Measurements from ENCODE around the gene PRR14L.

The PRR14L gene

DNA sequence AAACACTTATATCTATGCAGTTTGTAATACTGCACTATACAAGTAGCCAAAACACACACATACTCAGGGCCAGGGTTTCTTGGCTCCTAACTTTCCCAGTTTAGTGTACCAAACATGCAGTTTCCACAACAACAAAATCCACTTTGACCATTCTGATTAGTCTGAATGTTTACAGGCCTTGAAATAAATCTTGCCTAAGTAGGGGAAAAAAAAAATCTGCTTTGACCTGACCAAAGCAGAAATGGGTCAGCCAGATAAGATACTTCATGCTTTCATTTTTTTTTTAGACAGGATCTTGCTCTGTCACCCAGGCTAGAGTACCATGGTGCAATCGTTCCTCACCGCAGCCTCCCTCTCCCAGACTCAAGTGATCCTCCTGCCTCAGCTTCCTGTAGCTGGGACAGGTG is 10.1 kb downstream of the PRR14L start:
- Histone ChIP-seq H3K27ac (ENCODE audit: low read depth, low read length) (no peak overlapping the region), H3K9me3 (ENCODE audit: low read length) (no peaks in the 10 kb centered on the region), H3K9ac (ENCODE audit: low read length) (no peak overlapping the region), H3K4me3 (ENCODE audit: low read depth in 1 of 2, low read length in 2 of 2) (no peak overlapping the region), H3K27me3 (ENCODE audit: control insufficient read depth in 1 of 2, insufficient read depth in 2 of 2, low read length in 2 of 2) (no peaks in the 10 kb centered on the region), H3K36me3 (ENCODE audit: insufficient read depth, low read length) (peaks cover 10% of the 10 kb centered on the region), H3K4me1 (ENCODE audit: insufficient read depth, low read length) (no peaks in the 10 kb centered on the region)

- H3K4me1 ChIP-seq (ENCODE audit: insufficient read depth, low read length): no peaks in the 10 kb centered on the region
- H3K9ac ChIP-seq (ENCODE audit: low read length): no peak overlapping the region
- H3K27me3 ChIP-seq (ENCODE audit: control insufficient read depth in 1 of 2, insufficient read depth in 2 of 2, low read length in 2 of 2): no peaks in the 10 kb centered on the region
- H3K36me3 ChIP-seq (ENCODE audit: insufficient read depth, low read length): peaks cover 10% of the 10 kb centered on the region
- no peak overlapping the region for H3K27ac ChIP-seq (ENCODE audit: low read depth, low read length)
- no peaks in the 10 kb centered on the region for H3K9me3 ChIP-seq (ENCODE audit: low read length)
- no peak overlapping the region for H3K4me3 ChIP-seq (ENCODE audit: low read depth in 1 of 2, low read length in 2 of 2)
Observed at GRCh38 chr22:31738566-31738965, 11.4 kb downstream of the PRR14L start.

DNA sequence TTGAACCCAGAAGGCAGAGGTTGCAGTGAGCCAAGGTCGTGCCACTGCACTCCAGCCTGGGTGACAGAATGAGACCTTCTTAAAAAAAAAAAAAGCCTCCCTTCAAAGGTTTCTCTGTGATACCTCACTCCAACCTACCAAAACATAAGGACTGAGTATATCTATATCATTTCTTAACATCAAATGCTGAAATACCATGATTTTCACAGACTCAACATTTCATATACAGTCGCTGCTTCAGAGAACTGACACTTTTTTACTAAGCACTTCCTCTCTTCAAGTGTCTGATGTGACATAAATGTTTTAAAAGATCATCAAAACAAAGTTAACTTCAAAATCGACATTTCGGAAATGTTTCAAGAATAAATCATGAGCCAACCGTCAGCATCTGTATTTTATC is 12.0 kb downstream of the PRR14L start:
- no peak overlapping the region for H3K27ac ChIP-seq (ENCODE audit: low read depth, low read length)
- no peak overlapping the region for H3K4me3 ChIP-seq (ENCODE audit: low read depth in 1 of 2, low read length in 2 of 2)
- H3K9me3 ChIP-seq (ENCODE audit: low read length): no peaks in the 10 kb centered on the region
- H3K27me3 ChIP-seq (ENCODE audit: control insufficient read depth in 1 of 2, insufficient read depth in 2 of 2, low read length in 2 of 2): no peaks in the 10 kb centered on the region
- no peaks in the 10 kb centered on the region for H3K4me1 ChIP-seq (ENCODE audit: insufficient read depth, low read length)
- H3K36me3 ChIP-seq (ENCODE audit: insufficient read depth, low read length): peaks cover 10% of the 10 kb centered on the region
- H3K9ac ChIP-seq (ENCODE audit: low read length): no peak overlapping the region

GRCh38 chr22:31736458-31736857 is 13.5 kb downstream of the PRR14L start:
- no peaks in the 10 kb centered on the region for H3K4me1 ChIP-seq (ENCODE audit: insufficient read depth, low read length)
- H3K4me3 ChIP-seq (ENCODE audit: low read depth in 1 of 2, low read length in 2 of 2): no peak overlapping the region
- peaks cover 10% of the 10 kb centered on the region for H3K36me3 ChIP-seq (ENCODE audit: insufficient read depth, low read length)
- H3K9ac ChIP-seq (ENCODE audit: low read length): no peak overlapping the region
- H3K9me3 ChIP-seq (ENCODE audit: low read length): no peaks in the 10 kb centered on the region
- H3K27me3 ChIP-seq (ENCODE audit: control insufficient read depth in 1 of 2, insufficient read depth in 2 of 2, low read length in 2 of 2): no peaks in the 10 kb centered on the region
- H3K27ac ChIP-seq (ENCODE audit: low read depth, low read length): no peak overlapping the region

- peaks cover 10% of the 10 kb centered on the region for H3K36me3 ChIP-seq (ENCODE audit: insufficient read depth, low read length)
- no peaks in the 10 kb centered on the region for H3K27me3 ChIP-seq (ENCODE audit: control insufficient read depth in 1 of 2, insufficient read depth in 2 of 2, low read length in 2 of 2)
- H3K9ac ChIP-seq (ENCODE audit: low read length): no peak overlapping the region
- no peaks in the 10 kb centered on the region for H3K9me3 ChIP-seq (ENCODE audit: low read length)
- no peak overlapping the region for H3K27ac ChIP-seq (ENCODE audit: low read depth, low read length)
- H3K4me1 ChIP-seq (ENCODE audit: insufficient read depth, low read length): no peaks in the 10 kb centered on the region
- no peak overlapping the region for H3K4me3 ChIP-seq (ENCODE audit: low read depth in 1 of 2, low read length in 2 of 2)
Observed at GRCh38 chr22:31734512-31734911, 15.4 kb downstream of the PRR14L start.

DNA sequence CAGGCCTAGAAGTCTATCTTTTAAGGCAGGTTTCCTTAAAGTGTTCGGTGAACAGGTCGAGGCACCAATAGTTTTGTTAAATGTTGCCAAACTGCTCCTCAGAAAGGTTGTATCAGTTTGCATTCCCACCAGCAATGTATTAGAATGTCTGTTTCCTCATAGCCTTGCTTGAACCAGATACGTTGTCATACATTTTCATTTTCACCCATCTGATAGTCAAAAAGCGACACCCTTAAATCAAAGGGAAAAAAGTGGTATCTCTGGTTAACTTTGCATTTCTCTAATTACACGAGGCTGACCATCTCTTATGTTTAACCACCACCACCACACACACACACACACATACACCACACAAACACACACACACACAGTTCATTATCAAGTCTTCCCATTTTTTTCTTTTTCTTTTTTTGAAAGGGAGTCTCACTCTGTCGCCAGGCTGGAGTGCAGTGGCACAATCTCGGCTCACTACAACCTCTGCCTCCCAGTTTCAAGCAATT is 16.3 kb downstream of the PRR14L start:
- no peaks in the 10 kb centered on the region for H3K4me1 ChIP-seq (ENCODE audit: insufficient read depth, low read length)
- H3K4me3 ChIP-seq (ENCODE audit: low read depth in 1 of 2, low read length in 2 of 2): no peak overlapping the region
- H3K36me3 ChIP-seq (ENCODE audit: insufficient read depth, low read length): peaks cover 9% of the 10 kb centered on the region
- no peak overlapping the region for H3K9ac ChIP-seq (ENCODE audit: low read length)
- no peak overlapping the region for H3K27ac ChIP-seq (ENCODE audit: low read depth, low read length)
- H3K27me3 ChIP-seq (ENCODE audit: control insufficient read depth in 1 of 2, insufficient read depth in 2 of 2, low read length in 2 of 2): no peaks in the 10 kb centered on the region
- no peaks in the 10 kb centered on the region for H3K9me3 ChIP-seq (ENCODE audit: low read length)

DNA sequence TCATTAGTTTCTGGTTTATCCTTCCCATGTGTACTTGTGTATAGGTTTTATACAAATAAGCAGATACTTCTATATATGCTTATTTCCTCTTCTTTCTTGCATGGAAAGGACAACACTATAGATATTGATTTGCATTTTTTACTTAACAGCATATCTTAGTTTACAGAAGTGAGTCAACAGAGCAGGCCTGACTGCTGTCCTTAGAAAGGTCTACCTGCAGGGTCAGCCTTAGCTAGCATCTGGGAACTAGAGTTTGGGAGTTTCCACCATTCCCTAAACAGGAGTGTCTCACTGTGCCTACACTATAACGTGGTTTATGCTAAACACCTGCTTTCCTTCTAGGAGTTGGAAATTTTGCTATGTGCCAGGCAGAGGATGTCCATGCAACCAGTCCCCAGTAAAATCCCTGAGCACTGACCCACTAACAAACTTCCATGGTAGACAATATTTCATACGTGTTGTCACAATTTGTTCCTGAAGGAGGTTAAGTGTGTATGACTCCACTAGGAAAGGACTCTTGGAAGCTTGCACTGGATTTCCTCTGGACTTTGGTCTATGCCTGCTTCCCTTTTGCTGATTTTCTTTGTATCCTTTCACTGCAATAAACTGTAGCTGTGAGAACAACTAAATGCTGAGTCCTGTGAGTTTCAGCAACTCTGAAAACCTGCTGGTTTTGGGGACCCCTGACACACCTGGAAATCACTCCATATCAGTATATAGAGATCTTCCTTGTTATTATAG is 17.7 kb downstream of the PRR14L start:
- H3K4me3 ChIP-seq (ENCODE audit: low read depth in 1 of 2, low read length in 2 of 2): no peak overlapping the region
- no peak overlapping the region for H3K27ac ChIP-seq (ENCODE audit: low read depth, low read length)

GRCh38 chr22:31730344-31730711 is 19.6 kb downstream of the PRR14L start:
- Histone ChIP-seq H3K4me3 (ENCODE audit: low read depth in 1 of 2, low read length in 2 of 2) (no peak overlapping the region), H3K4me1 (ENCODE audit: insufficient read depth, low read length) (no peaks in the 10 kb centered on the region), H3K36me3 (ENCODE audit: insufficient read depth, low read length) (no peaks in the 10 kb centered on the region), H3K27ac (ENCODE audit: low read depth, low read length) (no peak overlapping the region), H3K9me3 (ENCODE audit: low read length) (no peaks in the 10 kb centered on the region), H3K27me3 (ENCODE audit: control insufficient read depth in 1 of 2, insufficient read depth in 2 of 2, low read length in 2 of 2) (no peaks in the 10 kb centered on the region), H3K9ac (ENCODE audit: low read length) (no peak overlapping the region)

More for the DNA sequence above, 17.7 kb downstream of the PRR14L start:
- Histone ChIP-seq H3K27me3 (ENCODE audit: control insufficient read depth in 1 of 2, insufficient read depth in 2 of 2, low read length in 2 of 2) (no peaks in the 10 kb centered on the region), H3K9me3 (ENCODE audit: low read length) (no peaks in the 10 kb centered on the region), H3K36me3 (ENCODE audit: insufficient read depth, low read length) (peaks cover 3% of the 10 kb centered on the region), H3K9ac (ENCODE audit: low read length) (no peak overlapping the region), H3K4me1 (ENCODE audit: insufficient read depth, low read length) (no peaks in the 10 kb centered on the region)

GRCh38 chr22:31728857-31729256 is 21.1 kb downstream of the PRR14L start:
- no peak overlapping the region for H3K4me3 ChIP-seq (ENCODE audit: low read depth in 1 of 2, low read length in 2 of 2)
- H3K36me3 ChIP-seq (ENCODE audit: insufficient read depth, low read length): peaks cover 3% of the 10 kb centered on the region
- no peak overlapping the region for H3K27ac ChIP-seq (ENCODE audit: low read depth, low read length)
- H3K27me3 ChIP-seq (ENCODE audit: control insufficient read depth in 1 of 2, insufficient read depth in 2 of 2, low read length in 2 of 2): no peaks in the 10 kb centered on the region
- H3K9me3 ChIP-seq (ENCODE audit: low read length): no peaks in the 10 kb centered on the region
- no peaks in the 10 kb centered on the region for H3K4me1 ChIP-seq (ENCODE audit: insufficient read depth, low read length)
- H3K9ac ChIP-seq (ENCODE audit: low read length): no peak overlapping the region

GRCh38 chr22:31726692-31727091 is 23.2 kb downstream of the PRR14L start:
- H3K36me3 ChIP-seq (ENCODE audit: insufficient read depth, low read length): peaks cover 15% of the 10 kb centered on the region
- H3K4me3 ChIP-seq (ENCODE audit: low read depth in 1 of 2, low read length in 2 of 2): no peak overlapping the region
- H3K9ac ChIP-seq (ENCODE audit: low read length): no peak overlapping the region
- H3K4me1 ChIP-seq (ENCODE audit: insufficient read depth, low read length): no peaks in the 10 kb centered on the region
- no peak overlapping the region for H3K27ac ChIP-seq (ENCODE audit: low read depth, low read length)
- H3K27me3 ChIP-seq (ENCODE audit: control insufficient read depth in 1 of 2, insufficient read depth in 2 of 2, low read length in 2 of 2): no peaks in the 10 kb centered on the region
- no peaks in the 10 kb centered on the region for H3K9me3 ChIP-seq (ENCODE audit: low read length)

- Histone ChIP-seq H3K36me3 (ENCODE audit: insufficient read depth, low read length) (peaks cover 15% of the 10 kb centered on the region), H3K27ac (ENCODE audit: low read depth, low read length) (no peak overlapping the region), H3K4me3 (ENCODE audit: low read depth in 1 of 2, low read length in 2 of 2) (no peak overlapping the region), H3K9me3 (ENCODE audit: low read length) (no peaks in the 10 kb centered on the region), H3K4me1 (ENCODE audit: insufficient read depth, low read length) (no peaks in the 10 kb centered on the region), H3K9ac (ENCODE audit: low read length) (no peak overlapping the region), H3K27me3 (ENCODE audit: control insufficient read depth in 1 of 2, insufficient read depth in 2 of 2, low read length in 2 of 2) (no peaks in the 10 kb centered on the region)
Observed at GRCh38 chr22:31723723-31724122, 26.2 kb downstream of the PRR14L start.

GRCh38 chr22:31719850-31720471 is 30.0 kb downstream of the PRR14L start:
- no peak overlapping the region for H3K27ac ChIP-seq (ENCODE audit: low read depth, low read length)
- peaks cover 37% of the 10 kb centered on the region for H3K36me3 ChIP-seq (ENCODE audit: insufficient read depth, low read length)
- H3K27me3 ChIP-seq (ENCODE audit: control insufficient read depth in 1 of 2, insufficient read depth in 2 of 2, low read length in 2 of 2): no peaks in the 10 kb centered on the region
- no peak overlapping the region for H3K4me3 ChIP-seq (ENCODE audit: low read depth in 1 of 2, low read length in 2 of 2)
- no peaks in the 10 kb centered on the region for H3K4me1 ChIP-seq (ENCODE audit: insufficient read depth, low read length)
- no peak overlapping the region for H3K9ac ChIP-seq (ENCODE audit: low read length)
- no peaks in the 10 kb centered on the region for H3K9me3 ChIP-seq (ENCODE audit: low read length)
